SK-N-MC (cell line): Measurements from ENCODE around the gene HELB.

Source experiments
- EZH2 ChIP-seq: fragments of 200-600 bp; sonication (generic); IDR thresholded peaks from one replicate; pipeline ENCODE4 v1.6.1; 2017; ENCODE audit warnings: antibody characterized with exemption
- POLR2AphosphoS5 ChIP-seq: IDR thresholded peaks from 2 replicates; pipeline ENCODE4 v1.6.1; 2012; ENCODE audit warnings: mild to moderate bottlenecking, low read depth, low read length, borderline replicate concordance

- TF ChIP-seq POLR2AphosphoS5 (no peak), EZH2 (no peak)
These were observed 46.6 kb upstream of the HELB start for GRCh38 chr12:66255737-66256136.
